ENCODE measurements around the gene OR6X1.

DNA sequence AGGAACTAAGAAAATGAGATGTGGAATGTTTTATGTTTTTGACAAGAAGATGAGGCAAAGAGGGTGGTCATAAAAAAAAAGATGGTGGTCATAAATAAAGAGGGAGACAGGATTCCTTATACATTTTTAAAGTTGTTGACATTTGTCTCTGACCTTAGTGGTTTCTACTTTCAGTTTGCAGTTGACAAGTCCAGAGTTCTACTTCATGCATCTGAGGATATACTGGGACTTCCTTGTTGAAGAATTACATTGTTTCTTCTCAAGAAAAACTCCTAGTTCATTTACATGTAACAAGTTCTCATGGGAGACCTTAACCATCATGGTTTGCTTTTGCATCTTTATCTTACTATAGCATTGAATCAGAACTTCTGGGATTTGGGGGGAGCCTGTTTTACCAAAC lies 1.2 kb downstream of the OR6X1 start:
- no peak for TF ChIP-seq TCF7 (CRISPR knock-in tag; IDR thresholded peaks at IDR 0.05; ENCODE audit: low read depth)
- no peak for TF ChIP-seq NFATC4 (CRISPR knock-in tag; IDR thresholded peaks at IDR 0.05)
- TF ChIP-seq, protein P1, sequence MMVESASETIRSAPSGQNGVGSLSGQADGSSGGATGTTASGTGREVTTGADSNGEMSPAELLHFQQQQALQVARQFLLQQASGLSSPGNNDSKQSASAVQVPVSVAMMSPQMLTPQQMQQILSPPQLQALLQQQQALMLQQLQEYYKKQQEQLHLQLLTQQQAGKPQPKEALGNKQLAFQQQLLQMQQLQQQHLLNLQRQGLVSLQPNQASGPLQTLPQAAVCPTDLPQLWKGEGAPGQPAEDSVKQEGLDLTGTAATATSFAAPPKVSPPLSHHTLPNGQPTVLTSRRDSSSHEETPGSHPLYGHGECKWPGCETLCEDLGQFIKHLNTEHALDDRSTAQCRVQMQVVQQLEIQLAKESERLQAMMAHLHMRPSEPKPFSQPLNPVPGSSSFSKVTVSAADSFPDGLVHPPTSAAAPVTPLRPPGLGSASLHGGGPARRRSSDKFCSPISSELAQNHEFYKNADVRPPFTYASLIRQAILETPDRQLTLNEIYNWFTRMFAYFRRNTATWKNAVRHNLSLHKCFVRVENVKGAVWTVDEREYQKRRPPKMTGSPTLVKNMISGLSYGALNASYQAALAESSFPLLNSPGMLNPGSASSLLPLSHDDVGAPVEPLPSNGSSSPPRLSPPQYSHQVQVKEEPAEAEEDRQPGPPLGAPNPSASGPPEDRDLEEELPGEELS (CRISPR knock-in tag; IDR thresholded peaks at IDR 0.05), result no peak
- TF ChIP-seq, protein P2, sequence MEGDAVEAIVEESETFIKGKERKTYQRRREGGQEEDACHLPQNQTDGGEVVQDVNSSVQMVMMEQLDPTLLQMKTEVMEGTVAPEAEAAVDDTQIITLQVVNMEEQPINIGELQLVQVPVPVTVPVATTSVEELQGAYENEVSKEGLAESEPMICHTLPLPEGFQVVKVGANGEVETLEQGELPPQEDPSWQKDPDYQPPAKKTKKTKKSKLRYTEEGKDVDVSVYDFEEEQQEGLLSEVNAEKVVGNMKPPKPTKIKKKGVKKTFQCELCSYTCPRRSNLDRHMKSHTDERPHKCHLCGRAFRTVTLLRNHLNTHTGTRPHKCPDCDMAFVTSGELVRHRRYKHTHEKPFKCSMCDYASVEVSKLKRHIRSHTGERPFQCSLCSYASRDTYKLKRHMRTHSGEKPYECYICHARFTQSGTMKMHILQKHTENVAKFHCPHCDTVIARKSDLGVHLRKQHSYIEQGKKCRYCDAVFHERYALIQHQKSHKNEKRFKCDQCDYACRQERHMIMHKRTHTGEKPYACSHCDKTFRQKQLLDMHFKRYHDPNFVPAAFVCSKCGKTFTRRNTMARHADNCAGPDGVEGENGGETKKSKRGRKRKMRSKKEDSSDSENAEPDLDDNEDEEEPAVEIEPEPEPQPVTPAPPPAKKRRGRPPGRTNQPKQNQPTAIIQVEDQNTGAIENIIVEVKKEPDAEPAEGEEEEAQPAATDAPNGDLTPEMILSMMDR (IDR thresholded peaks at IDR 0.05), result no peak
